ENCODE measurements around the gene SOCS3.

Gene SOCS3

DNA sequence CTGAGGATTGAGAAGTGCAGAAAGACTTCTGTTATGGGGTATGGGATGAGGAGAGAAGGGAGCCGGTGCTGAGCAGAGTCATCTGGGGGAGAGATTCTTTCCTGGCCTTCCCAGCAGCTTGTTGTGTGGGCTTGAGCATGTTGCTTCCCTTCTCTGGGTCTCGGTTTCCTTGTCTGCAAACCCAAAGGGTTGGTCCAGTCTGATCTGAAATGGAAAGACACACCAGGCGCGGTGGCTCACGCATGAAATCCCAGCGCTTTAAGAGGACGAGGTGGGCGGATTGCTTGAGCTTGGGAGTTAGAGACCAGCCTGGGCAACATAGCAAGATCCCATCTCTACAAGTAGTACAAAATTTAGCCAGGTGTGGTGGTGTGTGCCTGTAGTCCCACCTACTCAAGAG, 6.0 kb downstream of the SOCS3 start:
- Mint-ChIP-seq H3K27ac (peak overlapping the region; percentile 72), H3K4me3 (peak overlapping the region; percentile 73), H3K36me3 (peaks cover 51% of the 10 kb centered on the region)

DNA sequence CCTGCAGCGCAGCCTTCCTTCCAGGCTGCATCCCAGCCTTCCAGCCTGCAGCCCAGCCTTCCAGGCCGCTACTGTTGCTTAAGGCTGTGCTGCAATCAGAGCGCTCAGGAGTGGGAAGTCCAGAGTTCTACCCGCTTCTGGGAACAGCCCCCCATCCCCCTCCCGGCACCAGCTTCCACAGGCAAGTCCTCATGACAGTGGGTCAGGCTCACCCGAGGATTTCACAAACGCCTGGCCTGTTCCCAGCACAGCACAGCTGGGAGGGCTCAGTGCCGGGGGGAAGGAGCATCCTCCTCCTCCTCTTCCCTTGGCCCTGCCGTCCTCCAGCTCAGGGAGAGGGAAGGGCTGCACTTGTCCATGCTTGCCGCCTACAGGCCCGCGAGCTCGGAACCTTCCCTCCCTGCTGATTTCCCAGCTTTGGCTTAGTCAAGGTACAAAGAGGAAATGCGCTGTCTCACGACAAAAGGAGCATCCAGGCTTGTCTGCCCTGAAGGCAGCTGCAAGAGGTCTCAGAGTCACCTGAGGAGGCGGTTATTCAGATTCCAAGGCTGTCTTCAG, 8.3 kb downstream of the SOCS3 start:
- Mint-ChIP-seq H3K36me3 (peaks cover 34% of the 10 kb centered on the region), H3K9me3 (no peaks in the 10 kb centered on the region), H3K4me1 (peaks cover 73% of the 10 kb centered on the region), H3K4me3 (peak overlapping the region; percentile 73), H3K27ac (no peak overlapping the region)
- ATAC-seq (no peak), DNase-seq (ENCODE audit: low spot score in 2 of 2) (no peak)

More for the DNA sequence above, 6.0 kb downstream of the SOCS3 start:
- DNase-seq (ENCODE audit: low spot score in 2 of 2) (no peak), ATAC-seq (no peak)
- H3K9me3 Mint-ChIP-seq: no peaks in the 10 kb centered on the region
- H3K4me1 Mint-ChIP-seq: peaks cover 72% of the 10 kb centered on the region

DNA sequence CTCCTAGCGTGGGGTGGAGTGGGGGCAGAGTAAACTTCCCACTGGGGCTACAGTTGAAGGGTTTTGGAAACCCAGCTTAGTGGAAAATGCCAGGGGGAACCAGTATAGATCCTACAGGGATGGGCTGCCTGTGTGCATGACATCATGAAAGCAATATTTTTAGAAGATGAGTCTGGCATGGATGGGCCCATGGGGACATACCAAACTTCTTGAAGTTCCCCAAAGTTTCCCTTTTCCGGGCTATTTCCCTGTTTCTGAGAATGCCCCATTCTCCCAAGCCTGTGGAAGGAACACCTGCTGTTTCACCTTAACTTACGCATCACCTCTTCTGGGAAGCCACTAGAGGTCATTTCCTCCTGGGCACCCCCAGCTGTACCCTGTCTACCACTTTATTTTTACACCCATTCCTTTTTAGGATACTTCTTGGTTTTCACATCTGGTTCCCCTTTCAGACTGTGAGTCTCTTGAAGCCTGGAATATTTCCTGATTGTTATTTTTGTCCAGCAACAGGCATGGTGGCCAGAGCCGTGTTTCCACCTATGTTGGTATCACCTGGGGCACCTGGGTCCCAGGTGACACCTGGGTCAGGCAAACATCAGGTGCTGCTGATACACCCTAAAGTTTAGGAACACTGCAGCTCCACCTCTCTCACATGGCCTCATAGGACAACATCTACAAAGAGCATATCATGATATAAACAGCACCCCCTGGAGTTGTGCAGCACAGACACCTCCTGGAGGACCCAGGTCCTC, 9.8 kb downstream of the SOCS3 start:
- Mint-ChIP-seq H3K36me3 (peaks cover 20% of the 10 kb centered on the region), H3K4me1 (peaks cover 68% of the 10 kb centered on the region), H3K9me3 (no peaks in the 10 kb centered on the region), H3K4me3 (no peak overlapping the region), H3K27ac (peak overlapping the region; percentile 51)
- DNase-seq (ENCODE audit: low spot score in 2 of 2): no peak
- ATAC-seq: no peak

- peak overlapping the region; percentile 65 for H3K27ac Mint-ChIP-seq
- ATAC-seq (no peak), DNase-seq (ENCODE audit: low spot score in 2 of 2) (no peak)
- no peaks in the 10 kb centered on the region for H3K9me3 Mint-ChIP-seq
- H3K4me3 Mint-ChIP-seq: no peak overlapping the region
- H3K36me3 Mint-ChIP-seq: peaks cover 6% of the 10 kb centered on the region
- peaks cover 64% of the 10 kb centered on the region for H3K4me1 Mint-ChIP-seq
Observed at GRCh38 chr17:78348055-78348770, 11.7 kb downstream of the SOCS3 start.

- Mint-ChIP-seq H3K9me3 (no peaks in the 10 kb centered on the region), H3K36me3 (peaks cover 6% of the 10 kb centered on the region), H3K4me1 (peaks cover 70% of the 10 kb centered on the region), H3K4me3 (no peak overlapping the region), H3K27ac (peak overlapping the region; percentile 64)
- DNase-seq (ENCODE audit: low spot score in 2 of 2) (no peak), ATAC-seq (no peak)
Observed at GRCh38 chr17:78347453-78347852, 12.4 kb downstream of the SOCS3 start.

DNA sequence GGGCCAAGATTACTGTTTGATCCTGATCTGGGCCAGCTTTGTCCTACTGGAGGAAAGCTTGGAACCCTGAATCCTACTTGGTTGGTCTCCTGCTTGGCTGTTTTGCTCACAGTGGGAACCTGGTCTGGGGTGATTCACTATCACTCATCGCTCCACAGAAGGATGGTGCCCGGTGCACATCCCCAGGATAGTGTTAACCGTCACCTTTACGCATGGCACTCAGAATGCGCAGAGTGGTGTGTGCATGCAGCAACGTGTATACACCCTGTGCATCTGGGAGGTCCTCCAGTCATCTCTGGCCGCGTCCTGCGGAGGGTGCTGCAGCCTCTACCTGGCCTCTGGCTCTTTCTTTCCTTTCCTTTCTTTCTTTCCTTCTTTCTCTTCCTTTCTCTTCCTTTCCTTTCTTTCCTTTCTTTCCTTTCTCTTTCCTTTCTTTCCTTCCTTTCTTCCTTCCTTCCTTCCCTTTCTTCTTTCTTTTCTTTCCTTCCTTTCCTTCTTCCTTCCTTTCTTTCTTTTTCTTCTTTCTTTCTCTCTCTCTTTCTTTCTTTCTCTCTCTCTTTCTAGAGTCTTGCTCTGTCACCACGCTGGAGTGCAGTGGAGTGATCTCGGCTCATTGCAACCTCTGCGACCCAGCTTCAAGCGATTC, 13.1 kb downstream of the SOCS3 start:
- Mint-ChIP-seq H3K9me3 (no peaks in the 10 kb centered on the region), H3K4me3 (no peak overlapping the region), H3K36me3 (peaks cover 6% of the 10 kb centered on the region), H3K4me1 (peaks cover 71% of the 10 kb centered on the region), H3K27ac (peak overlapping the region; percentile 64)
- no peak for ATAC-seq
- no peak for DNase-seq (ENCODE audit: low spot score in 2 of 2)

DNA sequence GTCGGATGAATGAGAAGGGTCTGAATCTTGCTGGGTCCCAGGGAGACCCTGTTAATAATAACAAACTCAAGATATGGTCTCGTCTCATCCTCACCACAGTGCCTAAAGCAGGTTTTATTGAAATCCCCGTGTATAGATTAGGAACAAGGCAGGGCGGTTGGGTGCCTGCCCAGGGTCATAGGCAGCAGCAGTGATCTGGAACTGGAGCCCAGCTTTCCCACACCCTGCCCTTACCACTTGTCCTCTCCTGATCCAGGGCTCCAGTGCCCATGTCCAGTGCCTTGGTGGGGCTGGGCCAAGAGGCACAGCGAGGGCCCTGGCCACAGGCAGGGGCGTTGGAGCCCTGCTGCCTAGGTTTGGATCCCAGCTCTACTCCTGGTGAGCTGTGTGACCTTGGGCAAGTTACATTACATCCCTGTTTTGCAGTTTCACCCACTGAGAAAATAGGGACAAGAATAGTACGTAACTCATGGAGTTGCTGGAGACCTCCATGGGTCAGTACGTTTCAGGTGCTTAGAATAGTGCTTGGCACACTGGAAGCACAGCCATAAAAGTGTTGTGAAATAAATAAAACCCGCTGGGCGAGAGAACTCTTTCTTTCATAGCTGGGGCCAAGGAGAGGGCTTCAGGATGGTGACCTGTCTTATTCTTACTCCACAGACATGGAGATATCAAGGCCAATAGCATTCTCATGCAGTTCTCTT, 13.9 kb downstream of the SOCS3 start:
- ATAC-seq (no peak), DNase-seq (ENCODE audit: low spot score in 2 of 2) (no peak)
- H3K4me1 Mint-ChIP-seq: peaks cover 72% of the 10 kb centered on the region
- no peaks in the 10 kb centered on the region for H3K9me3 Mint-ChIP-seq
- H3K4me3 Mint-ChIP-seq: no peak overlapping the region
- no peak overlapping the region for H3K27ac Mint-ChIP-seq
- peaks cover 6% of the 10 kb centered on the region for H3K36me3 Mint-ChIP-seq

GRCh38 chr17:78345172-78345571, 14.7 kb downstream of the SOCS3 start:
- H3K4me3 Mint-ChIP-seq: no peak overlapping the region
- H3K4me1 Mint-ChIP-seq: peaks cover 70% of the 10 kb centered on the region
- H3K27ac Mint-ChIP-seq: peak overlapping the region; percentile 89
- ATAC-seq (no peak), DNase-seq (ENCODE audit: low spot score in 2 of 2) (no peak)
- no peaks in the 10 kb centered on the region for H3K9me3 Mint-ChIP-seq
- peaks cover 6% of the 10 kb centered on the region for H3K36me3 Mint-ChIP-seq

- DNase-seq (ENCODE audit: low spot score in 2 of 2) (no peak), ATAC-seq (no peak)
- Mint-ChIP-seq H3K4me3 (no peak overlapping the region), H3K4me1 (peaks cover 65% of the 10 kb centered on the region), H3K9me3 (no peaks in the 10 kb centered on the region), H3K36me3 (peaks cover 6% of the 10 kb centered on the region), H3K27ac (peak overlapping the region; percentile 89)
Observed at GRCh38 chr17:78344666-78345065, 15.2 kb downstream of the SOCS3 start.

DNA sequence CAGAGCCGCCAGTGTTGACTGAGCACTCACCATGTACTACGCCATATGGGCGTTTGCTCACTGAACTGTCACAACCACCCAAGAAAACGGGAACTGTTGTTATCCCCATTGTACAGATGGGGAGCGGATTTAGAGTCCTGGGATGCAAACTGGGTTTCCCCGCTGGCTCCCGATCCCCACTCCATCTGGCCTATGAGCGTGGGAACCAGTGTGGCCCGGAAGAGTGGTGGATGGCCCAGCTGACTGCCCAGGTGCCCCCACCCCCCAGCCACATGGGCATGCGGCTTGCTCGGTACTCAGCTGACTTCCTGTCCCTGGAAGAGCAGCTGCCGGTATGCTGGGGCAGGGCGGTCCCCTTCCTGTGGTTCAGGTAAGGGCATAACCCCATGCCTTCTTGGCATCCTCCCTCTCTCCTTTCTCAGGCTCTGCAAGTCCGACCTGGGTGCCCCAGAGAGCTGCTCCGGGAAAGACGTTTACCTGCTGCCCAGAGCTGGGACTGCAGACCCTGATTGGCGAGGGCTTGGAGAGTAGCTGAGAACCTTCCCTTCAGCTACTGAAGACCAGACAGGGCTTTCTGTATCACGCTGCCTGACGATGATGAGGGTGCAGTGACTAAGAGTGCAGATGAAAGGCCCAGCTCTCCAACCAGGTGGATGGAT, 16.2 kb downstream of the SOCS3 start:
- peak in 1 of 2 donors; percentile 74 for DNase-seq (ENCODE audit: low spot score in 2 of 2)
- peak overlapping the region; percentile 89 for H3K27ac Mint-ChIP-seq
- H3K9me3 Mint-ChIP-seq: no peaks in the 10 kb centered on the region
- H3K4me1 Mint-ChIP-seq: peaks cover 60% of the 10 kb centered on the region
- H3K36me3 Mint-ChIP-seq: peaks cover 6% of the 10 kb centered on the region
- peak overlapping the region; percentile 65 for H3K4me3 Mint-ChIP-seq
- ATAC-seq: peak; percentile 78

- peaks cover 6% of the 10 kb centered on the region for H3K36me3 Mint-ChIP-seq
- peaks cover 56% of the 10 kb centered on the region for H3K4me1 Mint-ChIP-seq
- DNase-seq (ENCODE audit: low spot score in 2 of 2) (no peak), ATAC-seq (peak; percentile 26)
- peak overlapping the region; percentile 65 for H3K4me3 Mint-ChIP-seq
- no peaks in the 10 kb centered on the region for H3K9me3 Mint-ChIP-seq
- H3K27ac Mint-ChIP-seq: peak overlapping the region; percentile 89
Observed at GRCh38 chr17:78343187-78343542, 16.7 kb downstream of the SOCS3 start.

DNA sequence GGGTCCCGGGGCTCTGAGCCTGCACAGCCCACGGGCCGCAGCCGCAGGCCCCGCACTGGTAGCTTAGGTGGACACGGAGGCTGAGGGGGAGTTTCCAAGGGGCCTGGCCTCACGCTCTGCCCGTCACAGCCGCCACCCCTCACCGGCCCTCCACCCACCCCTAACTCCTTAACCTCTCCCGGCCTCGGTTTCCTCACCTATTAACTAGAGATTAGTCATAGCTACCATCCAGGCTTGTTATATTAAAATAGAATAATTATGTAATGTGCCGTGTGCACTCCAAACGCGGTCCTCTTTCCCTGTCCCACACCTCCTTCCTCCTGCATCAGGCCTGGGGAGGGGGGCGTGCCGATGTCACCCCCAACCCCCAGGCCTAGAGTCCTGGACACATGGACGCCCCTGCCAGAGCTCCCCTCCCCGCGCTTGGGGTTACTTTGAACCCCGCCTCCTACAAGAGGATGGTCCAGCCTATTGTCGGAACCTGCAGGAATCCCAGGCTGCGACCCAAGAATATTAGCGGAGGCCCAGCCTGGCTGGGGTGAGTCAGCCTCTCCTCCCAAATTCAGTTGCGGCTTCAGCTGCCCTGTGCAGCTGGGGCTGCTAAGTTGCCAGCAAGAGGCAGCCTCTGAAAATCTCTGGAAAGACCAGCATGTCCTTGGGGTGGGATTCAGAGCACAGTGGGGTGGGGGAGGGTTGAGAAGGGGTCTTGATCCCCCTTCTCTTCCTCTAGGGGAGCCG, 17.3 kb downstream of the SOCS3 start:
- ATAC-seq: no peak
- Mint-ChIP-seq H3K4me1 (peaks cover 50% of the 10 kb centered on the region), H3K36me3 (peaks cover 6% of the 10 kb centered on the region), H3K4me3 (peak overlapping the region; percentile 65), H3K27ac (peak overlapping the region; percentile 89), H3K9me3 (no peaks in the 10 kb centered on the region)
- DNase-seq (ENCODE audit: low spot score in 2 of 2): no peak

DNA sequence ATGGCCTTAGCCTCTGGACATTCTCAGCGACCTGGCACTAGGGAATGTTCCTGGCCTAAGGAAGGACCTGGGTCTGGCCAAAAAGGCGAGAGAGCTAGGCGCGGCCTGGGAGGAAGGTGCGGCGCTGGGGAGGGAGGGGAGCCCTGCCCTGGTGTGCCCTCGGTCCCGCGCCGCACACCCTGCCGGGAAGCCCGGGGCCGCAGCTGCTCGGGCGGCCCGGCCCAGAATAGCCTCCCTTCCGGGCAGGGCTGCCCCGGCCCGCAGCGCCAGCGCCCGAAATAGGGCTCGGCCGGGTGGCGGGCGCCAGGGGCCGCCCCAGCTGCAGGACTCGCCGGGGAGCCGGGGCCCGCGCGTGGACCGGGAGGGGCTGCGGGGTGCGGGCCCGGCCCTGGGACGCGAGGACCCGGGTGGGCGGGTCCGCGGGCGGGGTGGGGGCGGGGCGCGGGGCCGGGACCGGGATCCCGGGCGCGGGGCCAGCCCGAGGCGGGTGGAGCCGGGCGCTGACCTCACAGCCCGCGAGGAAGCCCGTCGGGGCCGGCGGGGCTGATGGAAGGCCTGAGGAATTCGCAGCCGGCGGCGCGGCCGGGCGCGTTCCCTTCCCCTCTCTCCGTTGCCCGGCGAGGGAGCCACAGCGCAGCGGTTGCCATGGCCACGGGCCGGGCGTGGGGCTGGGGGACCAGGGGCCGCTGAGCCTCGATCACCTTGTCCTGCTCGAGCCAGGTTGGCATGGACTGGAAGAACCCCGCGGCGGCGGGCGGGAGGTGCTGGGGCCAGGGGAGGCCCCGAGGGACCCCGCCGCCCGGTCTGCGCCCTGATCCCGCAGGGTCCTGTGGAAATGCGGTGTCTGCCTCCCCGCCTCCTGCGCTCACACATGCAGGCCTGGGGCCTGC, 18.1 kb downstream of the SOCS3 start:
- Mint-ChIP-seq H3K4me1 (peaks cover 42% of the 10 kb centered on the region), H3K27ac (no peak overlapping the region), H3K9me3 (no peaks in the 10 kb centered on the region), H3K4me3 (peak overlapping the region; percentile 65), H3K36me3 (peaks cover 2% of the 10 kb centered on the region)
- ATAC-seq (peak; percentile 47), DNase-seq (ENCODE audit: low spot score in 2 of 2) (no peak)

All from stimulated activated effector memory CD8-positive, alpha-beta T cell treated with anti-CD3 and anti-CD28 coated beads, Interleukin-12 subunit alpha, Interleukin-12 subunit beta, amount 100 ng/mL, for 72 hours (primary cell).